Osteoblast (primary cell): ENCODE measurements around the gene HCN2. TPM values are rescaled to one million over a fixed set of nuclear protein-coding genes. Genes with fewer than 3 reads are reported as not detected.

ENCODE experiments used
- DNase-seq: peaks from one replicate; pipeline ENCODE4 v3.0.0; 2011; ENCODE audit warnings: low spot score, mixed read lengths; ENCODE audit not compliant: insufficient read length; ENCODE audit errors: missing footprints
- H2AFZ ChIP-seq: 2 replicates; pipeline ENCODE4 v1.6.0; 2011; ENCODE audit warnings: mild to moderate bottlenecking, low read length
- H3K27ac ChIP-seq: 2 replicates; pipeline ENCODE4 v1.5.1; 2011; ENCODE audit warnings: mild to moderate bottlenecking, low read depth, low read length, moderate library complexity
- H3K27me3 ChIP-seq: 2 replicates; pipeline ENCODE4 v1.6.0; 2012; ENCODE audit warnings: mild to moderate bottlenecking, control low read depth, inconsistent platforms, low read length, moderate library complexity; ENCODE audit not compliant: insufficient read depth
- H3K36me3 ChIP-seq: 2 replicates; pipeline ENCODE4 v1.5.1; 2011; ENCODE audit warnings: mild to moderate bottlenecking, low read length, control low read depth, moderate library complexity; ENCODE audit not compliant: insufficient read depth
- H3K4me1 ChIP-seq: 2 replicates; pipeline ENCODE4 v1.5.1; 2011; ENCODE audit warnings: mild to moderate bottlenecking, low read length, control low read depth, moderate library complexity; ENCODE audit not compliant: insufficient read depth
- H3K4me2 ChIP-seq: 2 replicates; pipeline ENCODE4 v1.6.0; 2011; ENCODE audit warnings: mild to moderate bottlenecking, low read length; ENCODE audit not compliant: insufficient read depth
- H3K4me3 ChIP-seq: fragments of 200-600 bp; sonication (generic); 3 replicates; pipeline ENCODE4 v1.5.1; 2012; ENCODE audit warnings: mild to moderate bottlenecking, low read length, inconsistent platforms; ENCODE audit not compliant: insufficient read depth
- H3K79me2 ChIP-seq: 2 replicates; pipeline ENCODE4 v1.6.0; 2012; ENCODE audit warnings: mild to moderate bottlenecking, low read length, control low read depth, inconsistent platforms; ENCODE audit not compliant: insufficient read depth
- H3K9me3 ChIP-seq: 2 replicates; pipeline ENCODE4 v1.5.1; 2011; ENCODE audit warnings: low read depth, low read length, control low read depth
- H4K20me1 ChIP-seq: 2 replicates; pipeline ENCODE4 v1.6.0; 2012; ENCODE audit warnings: mild to moderate bottlenecking, low read length, control low read depth; ENCODE audit not compliant: insufficient read depth
- total RNA-seq: library from RNA; depleted of rRNA; stranded (reverse); fragments of >200 nt; gene quantifications from 2 replicates; pipeline ENCODE4 v1.2.3, GENCODE V29; 2012
- TF ChIP-seq, protein P1 (sequence below): IDR thresholded peaks from 2 replicates; pipeline ENCODE4 v1.5.1; 2011; ENCODE audit warnings: mild to moderate bottlenecking, low read depth, low read length, moderate library complexity; ENCODE audit errors: extremely low read depth

The HCN2 gene
- total RNA-seq, 1 donor = 1.4 TPM

DNA sequence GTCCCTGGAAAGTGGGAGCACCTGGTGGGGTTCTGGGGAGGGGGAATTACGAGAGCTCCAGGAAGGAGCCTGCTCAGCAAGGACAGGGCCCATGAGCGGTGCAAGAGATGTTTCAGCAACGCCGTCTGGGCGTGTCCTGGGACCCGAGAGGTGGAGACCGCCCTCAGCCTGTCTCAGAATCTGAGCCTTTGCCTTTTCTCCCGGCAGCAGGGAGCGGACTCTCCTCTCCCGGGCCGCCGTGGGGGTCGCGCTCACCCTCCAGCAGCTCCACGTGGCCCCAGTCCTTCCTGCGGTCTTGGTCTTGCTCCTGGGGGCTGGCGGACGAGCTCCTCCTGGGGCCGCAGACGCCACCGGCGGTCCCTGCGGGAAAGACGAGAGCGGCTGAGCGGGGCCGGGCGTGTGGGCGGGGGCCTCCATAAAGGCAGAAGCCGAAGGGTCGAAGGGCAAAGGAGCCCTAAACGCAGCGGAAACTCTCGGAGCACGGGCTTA, 42.9 kb downstream of the HCN2 start:
- Histone ChIP-seq H3K79me2 (peaks cover 22% of the 10 kb centered on the region), H3K4me2 (peak overlapping the region; percentile 99), H4K20me1 (peaks cover 10% of the 10 kb centered on the region), H3K27ac (peak overlapping the region; percentile 55), H3K27me3 (no peaks in the 10 kb centered on the region), H3K4me1 (peaks cover 16% of the 10 kb centered on the region), H2AFZ (peak overlapping the region; percentile 63), H3K9me3 (no peaks in the 10 kb centered on the region), H3K36me3 (peaks cover 7% of the 10 kb centered on the region), H3K4me3 (peak overlapping the region; percentile 79)
- TF ChIP-seq, protein P1, sequence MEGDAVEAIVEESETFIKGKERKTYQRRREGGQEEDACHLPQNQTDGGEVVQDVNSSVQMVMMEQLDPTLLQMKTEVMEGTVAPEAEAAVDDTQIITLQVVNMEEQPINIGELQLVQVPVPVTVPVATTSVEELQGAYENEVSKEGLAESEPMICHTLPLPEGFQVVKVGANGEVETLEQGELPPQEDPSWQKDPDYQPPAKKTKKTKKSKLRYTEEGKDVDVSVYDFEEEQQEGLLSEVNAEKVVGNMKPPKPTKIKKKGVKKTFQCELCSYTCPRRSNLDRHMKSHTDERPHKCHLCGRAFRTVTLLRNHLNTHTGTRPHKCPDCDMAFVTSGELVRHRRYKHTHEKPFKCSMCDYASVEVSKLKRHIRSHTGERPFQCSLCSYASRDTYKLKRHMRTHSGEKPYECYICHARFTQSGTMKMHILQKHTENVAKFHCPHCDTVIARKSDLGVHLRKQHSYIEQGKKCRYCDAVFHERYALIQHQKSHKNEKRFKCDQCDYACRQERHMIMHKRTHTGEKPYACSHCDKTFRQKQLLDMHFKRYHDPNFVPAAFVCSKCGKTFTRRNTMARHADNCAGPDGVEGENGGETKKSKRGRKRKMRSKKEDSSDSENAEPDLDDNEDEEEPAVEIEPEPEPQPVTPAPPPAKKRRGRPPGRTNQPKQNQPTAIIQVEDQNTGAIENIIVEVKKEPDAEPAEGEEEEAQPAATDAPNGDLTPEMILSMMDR = no peak
- DNase-seq = no peak

DNA sequence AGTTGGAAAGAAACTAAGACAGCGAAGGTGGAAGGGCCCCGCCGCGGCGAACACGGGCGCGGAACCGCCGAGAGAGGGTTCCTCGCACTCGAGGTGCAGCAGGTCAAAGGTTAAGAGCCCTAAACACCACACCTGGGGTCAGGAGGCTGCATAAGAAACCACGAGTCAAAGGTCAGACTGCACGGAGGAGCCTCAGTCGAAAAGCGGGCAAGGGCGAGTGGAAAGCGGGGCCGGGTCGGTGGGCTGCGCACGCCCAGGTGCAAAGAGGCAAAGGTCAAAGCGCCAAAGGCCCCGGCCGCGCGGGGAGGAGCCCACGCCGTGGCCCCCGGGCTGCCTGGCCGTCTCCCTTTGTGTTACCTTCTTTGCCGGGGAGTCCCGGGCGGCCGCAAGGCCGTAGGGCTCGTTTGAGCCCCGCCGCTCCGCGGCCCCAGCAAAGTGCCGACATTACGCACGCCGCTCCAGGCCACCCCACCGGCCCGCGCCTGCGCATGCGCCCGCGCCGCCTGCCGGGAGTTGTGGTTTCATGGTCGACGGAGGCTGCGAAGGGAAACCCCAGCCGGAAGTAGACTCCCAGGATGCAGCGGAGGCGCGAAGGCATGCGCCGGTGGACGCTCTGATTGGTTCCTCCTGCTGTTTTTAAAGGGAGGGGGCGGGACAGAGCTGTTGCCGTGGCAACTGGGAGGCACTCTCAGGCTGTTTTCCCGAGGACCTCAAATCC, 43.5 kb downstream of the HCN2 start, which contains the start of gene POLRMT:
Gene POLRMT (minus strand): TSS at position 470 of the 718 bp plus-strand sequence. CDS start 25 bp downstream, at position 445.
- H3K27me3 ChIP-seq = no peaks in the 10 kb centered on the region
- H3K27ac ChIP-seq = peak within 1 kb of the TSS; percentile 89
- H3K4me3 ChIP-seq = peak within 1 kb of the TSS; percentile 79
- H3K79me2 ChIP-seq = peaks cover 22% of the 10 kb centered on the region
- TF ChIP-seq, protein P1 = no peak
- no peaks in the 10 kb centered on the region for H3K9me3 ChIP-seq
- H3K36me3 ChIP-seq = peaks cover 3% of the 10 kb centered on the region
- peak within 1 kb of the TSS; percentile 99 for H3K4me2 ChIP-seq
- peak within 1 kb of the TSS; percentile 96 for H2AFZ ChIP-seq
- H3K4me1 ChIP-seq = peaks cover 16% of the 10 kb centered on the region
- peak; percentile 100 for DNase-seq
- H4K20me1 ChIP-seq = peaks cover 6% of the 10 kb centered on the region

DNA sequence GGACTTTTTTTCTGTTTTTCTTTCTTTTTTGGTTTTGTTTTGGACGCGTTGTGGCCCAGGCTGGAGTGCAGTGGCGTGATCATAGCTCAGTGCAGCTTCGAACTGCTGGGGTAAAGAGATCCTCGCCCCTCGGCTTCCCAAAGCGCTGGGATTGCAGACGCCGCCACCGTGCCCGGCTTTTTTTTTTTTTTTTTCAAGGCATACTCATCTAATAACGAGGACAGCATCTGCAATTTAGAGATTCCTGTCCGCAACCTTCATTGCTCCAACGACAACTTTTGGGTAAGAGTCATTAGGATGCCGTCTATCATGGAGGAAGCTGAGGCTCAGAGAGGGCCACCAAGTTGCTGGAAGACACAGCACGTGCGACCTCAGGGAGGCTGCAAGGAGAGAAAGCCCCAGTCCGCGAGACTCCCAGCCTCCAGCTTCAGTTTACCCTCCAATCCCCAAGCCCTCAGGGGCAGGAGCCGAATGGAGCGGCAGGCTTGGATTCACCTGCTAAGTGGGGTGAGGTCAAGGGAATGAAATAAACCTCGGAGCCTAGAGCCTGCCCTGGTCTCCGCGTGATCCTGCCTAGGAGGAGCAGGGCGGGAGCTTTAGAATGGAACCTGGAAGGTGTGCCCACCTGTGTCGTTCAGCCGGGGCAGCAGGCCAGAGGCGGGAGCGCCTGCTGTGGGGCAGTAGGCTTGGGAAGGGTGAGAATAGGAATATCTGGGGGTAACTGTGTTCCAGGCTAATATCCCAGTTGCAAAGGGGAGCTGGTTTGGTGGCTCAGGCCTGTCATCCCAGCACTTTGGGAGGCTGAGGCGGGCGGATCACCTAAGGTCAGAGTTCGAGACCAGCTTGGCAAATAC, 44.3 kb downstream of the HCN2 start:
- no peaks in the 10 kb centered on the region for H3K36me3 ChIP-seq
- H3K4me3 ChIP-seq = peak overlapping the region; percentile 79
- H2AFZ ChIP-seq = peak overlapping the region; percentile 96
- DNase-seq = peak; percentile 91
- H3K4me1 ChIP-seq = peaks cover 16% of the 10 kb centered on the region
- no peaks in the 10 kb centered on the region for H3K9me3 ChIP-seq
- peak overlapping the region; percentile 89 for H3K27ac ChIP-seq
- H3K4me2 ChIP-seq = peak overlapping the region; percentile 99
- peaks cover 22% of the 10 kb centered on the region for H3K79me2 ChIP-seq
- TF ChIP-seq, protein P1 = no peak
- H3K27me3 ChIP-seq = no peaks in the 10 kb centered on the region
- peaks cover 8% of the 10 kb centered on the region for H4K20me1 ChIP-seq
